Esophagus squamous epithelium (tissue), 5 donors: ENCODE measurements around the gene A4GALT. TPM values are rescaled to one million over a fixed set of nuclear protein-coding genes. Genes with fewer than 3 reads are reported as not detected.

Source experiments
- DNase-seq: peaks from one replicate; lab custom pipeline; 2025; lab: John Stamatoyannopoulos, UW
- H3K27ac ChIP-seq, 4 donors: fragments of 200-600 bp; sonication (generic); one replicate each; pipeline ENCODE4 v1.5.1; 2016 to 2019; ENCODE audit warnings: mild to moderate bottlenecking in 1 of 4
- H3K27me3 ChIP-seq, 4 donors: fragments of 200-600 bp; sonication (generic); 1 replicate in 3 of 4; 2 replicates in 1 of 4; pipeline versions ENCODE4 v1.5.1 to v1.6.0; 2017 to 2021; ENCODE audit warnings: antibody characterized with exemption in 1 of 4
- H3K36me3 ChIP-seq, 3 donors: fragments of 200-600 bp; sonication (generic); one replicate each; pipeline ENCODE4 v1.5.1; 2016 to 2019
- H3K4me1 ChIP-seq, 3 donors: fragments of 200-600 bp; sonication (generic); one replicate each; pipeline ENCODE4 v1.5.1; 2017 to 2019
- H3K4me3 ChIP-seq, 4 donors: fragments of 200-600 bp; sonication (generic); 1 replicate in 3 of 4; 2 replicates in 1 of 4; pipeline ENCODE4 v1.5.1; 2016 to 2019; ENCODE audit warnings: mild to moderate bottlenecking in 2 of 4, moderate library complexity in 1 of 4
- H3K9me3 ChIP-seq, 3 donors: fragments of 200-600 bp; sonication (generic); one replicate each; pipeline ENCODE4 v1.5.1; 2016 to 2019
- POLR2A ChIP-seq, 4 donors: fragments of 450-650 bp; IDR thresholded peaks; one replicate each; pipeline ENCODE4 v1.6.1; 2017; ENCODE audit warnings: antibody characterized with exemption in 4 of 4, mild to moderate bottlenecking in 4 of 4, moderate library complexity in 3 of 4
- WGBS, 2 donors: methylation state at CpG; one replicate each; pipeline ENCODE4 v1.1.5; 2018; 5-methylcytosine and 5-hydroxymethylcytosine counted together
- intact Hi-C: fragments of 100-400 bp; cut with DNase I; formaldehyde crosslinking; loops from one replicate; pipeline ENCODE4 v1.15.0; 2022
- total RNA-seq, 4 donors: library from RNA; depleted of rRNA; stranded (reverse); fragments of >200 nt; gene quantifications; one replicate each; pipeline ENCODE4 v1.1.0, GENCODE V29; 2016
- TF ChIP-seq, protein P1 (sequence below), 6 experiments: fragments of 450-650 bp in 4 of 6; fragments of 200-600 bp in 2 of 6; sonication (generic) in 2 of 6; IDR thresholded peaks; one replicate each; pipeline ENCODE4 v1.5.1; 2016 to 2019; ENCODE audit warnings: antibody characterized with exemption in 6 of 6, mild to moderate bottlenecking in 4 of 6, moderate library complexity in 4 of 6
- donor health status: DM: yes; HTN: yes; CAD: no.

The A4GALT gene
- total RNA-seq, 4 donors from 2014 or later = 13.9 to 22.0 (median 17.6) TPM

DNA sequence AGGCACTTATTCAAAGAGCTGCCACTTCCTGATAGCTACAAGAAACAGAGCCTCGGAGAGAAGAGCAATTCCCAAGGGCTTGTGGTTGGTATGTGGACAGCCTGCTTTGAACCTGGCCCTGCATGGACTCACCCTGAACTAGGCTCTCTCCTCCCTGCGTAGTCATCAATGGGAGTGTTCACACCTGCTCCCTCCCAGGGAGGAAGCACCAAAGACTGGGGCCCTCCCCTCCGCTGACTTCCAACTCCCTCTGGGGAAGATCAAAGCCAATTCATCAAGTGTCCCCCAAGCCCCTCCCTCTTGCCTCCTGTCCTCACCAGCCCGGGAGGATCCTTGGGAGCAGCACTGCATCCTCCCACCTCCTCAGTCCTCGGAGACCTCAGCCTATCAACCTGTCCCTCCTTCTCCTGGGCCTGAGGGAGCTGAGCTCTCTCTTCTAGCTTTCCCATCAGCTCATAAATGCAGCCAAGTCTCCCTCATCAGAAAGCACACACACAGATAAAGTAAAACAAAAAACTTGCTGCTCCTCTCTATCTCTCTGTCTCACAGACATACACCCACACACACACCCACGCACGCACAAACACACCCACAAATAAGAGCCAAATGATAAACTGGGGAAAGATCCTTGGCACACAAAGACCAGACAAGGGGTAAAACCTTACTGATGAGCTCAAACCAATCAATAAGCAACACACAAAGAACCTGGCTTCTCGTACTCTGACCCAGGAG is 3.3 kb downstream of the A4GALT start:
- peak overlapping the region in 1 of 4 donors; percentile 4 for H3K4me3 ChIP-seq
- no peaks in the 10 kb centered on the region for H3K9me3 ChIP-seq
- peak overlapping the region; percentile 38 to 94 (median 79) for H3K27ac ChIP-seq
- no peak for DNase-seq
- intact Hi-C loops = no loop called here
- peaks cover 22 to 85% (median 45%) of the 10 kb centered on the region in 3 donors for H3K4me1 ChIP-seq
- H3K36me3 ChIP-seq = peaks cover 0 to 6% (median 0%) of the 10 kb centered on the region in 3 donors
- WGBS, 2 donors = 38 to 47% methylated on average over 8 of the region's 8 CpGs
- H3K27me3 ChIP-seq = peaks cover 0 to 33% (median 0%) of the 10 kb centered on the region in 4 donors
- TF ChIP-seq, protein P1, sequence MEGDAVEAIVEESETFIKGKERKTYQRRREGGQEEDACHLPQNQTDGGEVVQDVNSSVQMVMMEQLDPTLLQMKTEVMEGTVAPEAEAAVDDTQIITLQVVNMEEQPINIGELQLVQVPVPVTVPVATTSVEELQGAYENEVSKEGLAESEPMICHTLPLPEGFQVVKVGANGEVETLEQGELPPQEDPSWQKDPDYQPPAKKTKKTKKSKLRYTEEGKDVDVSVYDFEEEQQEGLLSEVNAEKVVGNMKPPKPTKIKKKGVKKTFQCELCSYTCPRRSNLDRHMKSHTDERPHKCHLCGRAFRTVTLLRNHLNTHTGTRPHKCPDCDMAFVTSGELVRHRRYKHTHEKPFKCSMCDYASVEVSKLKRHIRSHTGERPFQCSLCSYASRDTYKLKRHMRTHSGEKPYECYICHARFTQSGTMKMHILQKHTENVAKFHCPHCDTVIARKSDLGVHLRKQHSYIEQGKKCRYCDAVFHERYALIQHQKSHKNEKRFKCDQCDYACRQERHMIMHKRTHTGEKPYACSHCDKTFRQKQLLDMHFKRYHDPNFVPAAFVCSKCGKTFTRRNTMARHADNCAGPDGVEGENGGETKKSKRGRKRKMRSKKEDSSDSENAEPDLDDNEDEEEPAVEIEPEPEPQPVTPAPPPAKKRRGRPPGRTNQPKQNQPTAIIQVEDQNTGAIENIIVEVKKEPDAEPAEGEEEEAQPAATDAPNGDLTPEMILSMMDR (IDR thresholded peaks at IDR 0.05) = no peak
- no peak for TF ChIP-seq POLR2A (IDR thresholded peaks at IDR 0.05)

DNA sequence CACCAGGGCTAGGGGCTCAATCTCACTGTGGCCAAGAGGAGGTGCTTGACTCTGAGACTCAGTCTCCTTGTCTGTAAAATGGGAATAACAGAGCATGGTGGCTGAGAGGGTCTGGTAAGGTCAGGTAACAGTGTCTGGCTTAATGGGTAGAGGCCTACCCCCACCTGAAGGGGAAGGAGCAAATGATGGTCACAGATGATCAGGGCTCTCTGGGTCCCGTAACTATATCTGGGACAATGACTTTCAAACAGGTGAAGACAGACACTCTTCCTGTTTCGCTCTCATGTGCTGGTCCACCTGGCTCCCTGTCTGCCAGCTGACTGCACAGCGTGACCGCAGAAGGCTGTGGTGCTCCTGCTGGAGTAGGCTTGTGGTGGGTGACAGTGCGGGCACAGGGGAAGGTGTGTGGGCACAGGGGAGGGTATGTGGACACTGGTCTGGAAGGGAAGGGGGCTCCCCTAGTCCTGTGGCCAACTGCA is 4.0 kb downstream of the A4GALT start:
- Histone ChIP-seq H3K9me3 (no peaks in the 10 kb centered on the region), H3K27me3 (peaks cover 0 to 31% (median 0%) of the 10 kb centered on the region in 4 donors), H3K27ac (peak overlapping the region; percentile 33 to 94 (median 79)), H3K4me1 (peaks cover 22 to 90% (median 46%) of the 10 kb centered on the region in 3 donors), H3K4me3 (no peak overlapping the region), H3K36me3 (peaks cover 0 to 6% (median 0%) of the 10 kb centered on the region in 3 donors)
- 68 to 86% methylated on average over 2 to 5 of the region's 5 CpGs for WGBS, 2 donors
- no peak for DNase-seq
- TF ChIP-seq, protein P1 (IDR thresholded peaks at IDR 0.05) = no peak
- TF ChIP-seq POLR2A (IDR thresholded peaks at IDR 0.05) = no peak
- intact Hi-C loops = no loop called here

DNA sequence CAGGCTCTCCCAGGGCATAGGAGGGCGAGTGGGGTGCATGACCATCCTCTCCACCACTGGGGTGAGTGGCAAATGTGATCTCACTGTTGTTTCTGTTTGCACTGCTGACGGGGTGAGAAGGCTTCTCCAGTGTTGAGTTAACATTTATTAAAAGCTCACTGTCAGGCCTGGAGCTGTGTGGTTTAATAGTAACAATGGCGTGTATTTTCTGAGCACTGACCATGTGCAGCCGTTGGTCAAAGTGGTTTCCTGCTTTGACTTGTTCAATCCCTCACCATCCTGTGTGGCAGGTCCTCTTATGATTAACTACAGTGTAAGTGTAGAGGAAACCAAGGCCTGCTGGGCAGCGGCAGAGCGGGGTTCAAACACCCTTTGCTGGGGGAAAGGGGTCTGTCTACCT is 4.4 kb downstream of the A4GALT start:
- WGBS, 2 donors = 53 to 86% methylated on average over 2 to 3 of the region's 6 CpGs
- H3K4me3 ChIP-seq = no peak overlapping the region
- intact Hi-C loops = no loop called here
- H3K27me3 ChIP-seq = peaks cover 0 to 26% (median 0%) of the 10 kb centered on the region in 4 donors
- DNase-seq = no peak
- peak overlapping the region; percentile 33 to 94 (median 79) for H3K27ac ChIP-seq
- no peaks in the 10 kb centered on the region for H3K9me3 ChIP-seq
- TF ChIP-seq, protein P1 (IDR thresholded peaks at IDR 0.05) = no peak
- peaks cover 22 to 91% (median 46%) of the 10 kb centered on the region in 3 donors for H3K4me1 ChIP-seq
- peaks cover 0 to 6% (median 0%) of the 10 kb centered on the region in 3 donors for H3K36me3 ChIP-seq

DNA sequence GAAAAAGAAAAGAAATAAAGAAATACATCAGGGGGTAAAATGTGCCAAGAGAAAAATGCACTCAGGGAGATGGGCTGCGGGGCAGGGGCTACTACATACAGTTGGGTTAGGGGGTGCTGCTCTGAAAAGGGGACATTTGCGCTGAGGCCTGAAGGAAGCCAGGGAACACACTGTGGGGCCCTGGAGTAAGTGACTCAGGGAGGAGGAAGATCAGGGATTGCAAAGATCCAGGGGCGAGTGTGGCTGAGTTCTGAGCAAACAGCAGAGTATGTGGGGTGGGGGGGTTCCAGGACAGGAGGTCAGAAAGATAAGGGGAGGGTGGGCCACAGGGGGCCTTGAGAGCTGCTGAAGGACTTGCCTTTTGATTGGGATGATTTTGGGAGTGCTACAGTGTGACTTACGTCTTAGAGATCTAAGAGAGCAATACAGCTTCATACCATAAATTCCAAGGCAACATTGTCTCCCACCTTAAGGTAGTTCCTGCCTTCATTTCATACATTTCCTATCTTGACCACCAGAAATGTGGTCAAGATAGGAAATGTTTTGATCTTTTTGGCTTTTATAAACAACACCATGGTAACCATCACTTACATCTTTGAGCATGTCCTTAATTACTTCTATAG is 5.8 kb downstream of the A4GALT start:
- DNase-seq = no peak
- Histone ChIP-seq H3K4me3 (no peak overlapping the region), H3K27me3 (peaks cover 0 to 12% (median 0%) of the 10 kb centered on the region in 4 donors), H3K36me3 (peaks cover 0 to 6% (median 0%) of the 10 kb centered on the region in 3 donors), H3K27ac (peak overlapping the region in 3 of 4 donors; percentile 2 to 62 (median 10)), H3K4me1 (peaks cover 11 to 81% (median 44%) of the 10 kb centered on the region in 3 donors), H3K9me3 (peaks cover 0 to 5% (median 0%) of the 10 kb centered on the region in 3 donors)
- intact Hi-C loops = no loop called here
- TF ChIP-seq, protein P1 (IDR thresholded peaks at IDR 0.05) = no peak
- no peak for TF ChIP-seq POLR2A (IDR thresholded peaks at IDR 0.05)
- WGBS, 2 donors = 72 to 74% methylated on average over 4 of the region's 4 CpGs
